HG02623 (cell line): ENCODE data around the gene RFPL1.

Experiments
- ATAC-seq: cut with Tn5 transposase; IDR thresholded peaks from one replicate; pipeline ENCODE4 v1.9.1; 2021; ENCODE audit warnings: moderate library complexity; ENCODE audit not compliant: unreplicated experiment

The RFPL1 gene

DNA sequence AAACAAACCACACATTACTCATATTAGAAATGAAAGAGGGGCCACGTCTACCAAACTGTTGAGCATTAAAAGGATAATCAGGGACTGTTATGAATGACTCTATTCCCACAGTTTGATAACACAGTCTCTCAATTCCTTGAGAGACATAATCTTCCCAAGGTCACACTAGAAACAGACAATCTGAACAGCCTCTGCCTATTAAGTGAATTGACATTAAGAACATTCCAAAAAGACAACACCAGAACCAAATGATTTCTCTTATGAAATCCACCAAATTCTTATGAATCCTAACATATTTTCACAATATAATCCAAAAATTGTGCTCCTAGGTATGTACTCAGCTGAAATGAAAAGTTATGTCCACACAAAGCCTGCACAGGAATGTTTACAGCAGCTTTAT is 4.6 kb downstream of the RFPL1 start:
- no peak for ATAC-seq

DNA sequence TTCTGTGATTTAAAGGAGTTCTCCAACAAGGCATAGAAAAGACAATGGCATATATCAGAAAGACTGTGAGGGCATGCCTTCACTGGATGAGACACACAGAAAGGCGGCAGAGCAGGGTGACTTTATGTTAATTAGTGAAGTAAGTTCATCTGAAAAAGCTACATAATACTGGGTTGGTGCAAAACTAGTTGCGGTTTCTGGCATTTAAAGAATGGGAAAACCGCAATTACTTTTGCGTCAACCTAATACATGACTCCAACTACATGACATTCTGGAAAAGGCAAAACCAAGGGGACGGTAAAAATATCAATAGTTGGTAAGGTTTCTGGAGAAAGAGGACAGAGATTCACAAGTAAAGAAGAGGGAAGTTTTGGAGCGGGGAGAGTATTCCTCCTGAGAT is 5.1 kb downstream of the RFPL1 start:
- ATAC-seq = no peak

DNA sequence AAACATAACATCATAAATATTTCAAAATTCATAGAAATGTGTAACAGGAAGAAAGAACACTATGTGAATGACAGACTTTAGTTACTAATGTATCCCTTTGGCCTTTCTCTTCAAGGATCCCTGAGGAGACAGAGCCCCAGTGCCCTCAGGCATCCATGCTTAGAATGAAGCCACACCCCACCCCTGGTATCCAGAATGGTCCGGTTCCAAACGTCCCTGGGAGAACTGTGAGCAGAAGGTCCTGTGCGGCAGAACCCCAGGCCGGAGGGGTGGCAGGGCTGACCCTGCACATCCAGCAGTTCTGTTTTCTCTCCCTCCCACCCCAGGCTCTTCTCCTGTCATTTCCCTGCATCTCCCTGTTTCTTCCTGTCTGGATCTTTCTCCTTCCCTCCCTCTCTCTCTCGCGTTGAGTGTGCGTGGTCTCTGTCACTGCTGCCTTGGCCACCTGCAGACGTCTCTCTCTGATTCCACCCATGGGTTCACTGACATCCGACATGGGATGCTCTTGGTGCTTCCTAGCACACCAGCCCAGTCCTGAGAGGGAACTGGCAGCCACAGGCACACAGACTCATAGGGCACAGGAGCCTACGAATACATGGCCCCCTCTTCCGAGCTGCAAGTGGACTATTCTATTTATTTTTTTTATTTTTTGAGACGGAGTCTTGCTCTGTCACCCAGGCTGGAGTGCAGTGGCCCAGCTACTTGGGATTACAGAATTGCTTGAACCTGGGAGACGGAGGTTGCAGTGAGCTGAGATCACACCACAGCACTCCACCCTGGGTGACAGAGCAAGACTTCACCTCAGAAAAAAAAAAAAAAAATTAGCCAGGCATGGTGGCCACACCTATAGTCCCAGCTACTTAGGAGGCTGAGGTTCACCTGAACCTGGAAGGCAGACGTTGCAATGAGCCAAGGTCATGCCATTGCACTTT is 5.7 kb downstream of the RFPL1 start:
- no peak for ATAC-seq

- no peak for ATAC-seq
Observed at GRCh38 chr22:29445508-29445907, 7.1 kb downstream of the RFPL1 start.

GRCh38 chr22:29447906-29448305 is 9.5 kb downstream of the RFPL1 start:
- no peak for ATAC-seq

DNA sequence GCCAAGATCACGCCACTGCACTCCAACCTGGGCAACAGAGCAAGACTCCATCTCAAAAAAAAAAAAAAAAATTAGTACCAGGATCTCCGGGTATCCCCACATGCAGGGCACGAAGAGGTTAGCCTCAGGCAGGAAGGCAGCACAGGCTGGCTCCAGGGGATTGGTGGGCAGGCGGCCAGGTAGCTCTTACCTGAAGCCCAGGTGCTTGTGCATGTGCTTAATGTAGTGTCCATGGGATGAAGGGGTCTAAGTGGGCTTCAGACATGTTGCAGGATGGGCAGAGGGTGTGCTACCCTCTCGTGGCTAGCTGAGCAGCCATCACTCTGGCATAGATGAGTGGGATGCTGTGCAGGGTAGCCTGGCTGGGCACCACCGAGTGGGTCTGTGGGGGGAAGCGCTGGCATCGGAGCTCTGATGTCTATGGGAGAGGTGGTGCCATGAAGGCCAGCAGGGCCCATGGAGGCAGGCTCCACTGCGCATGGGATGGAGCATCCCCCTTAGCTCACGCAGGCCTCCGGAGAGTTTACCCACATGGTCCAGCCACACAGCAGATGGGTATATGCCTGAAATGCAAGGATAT is 11.0 kb downstream of the RFPL1 start:
- ATAC-seq = no peak

DNA sequence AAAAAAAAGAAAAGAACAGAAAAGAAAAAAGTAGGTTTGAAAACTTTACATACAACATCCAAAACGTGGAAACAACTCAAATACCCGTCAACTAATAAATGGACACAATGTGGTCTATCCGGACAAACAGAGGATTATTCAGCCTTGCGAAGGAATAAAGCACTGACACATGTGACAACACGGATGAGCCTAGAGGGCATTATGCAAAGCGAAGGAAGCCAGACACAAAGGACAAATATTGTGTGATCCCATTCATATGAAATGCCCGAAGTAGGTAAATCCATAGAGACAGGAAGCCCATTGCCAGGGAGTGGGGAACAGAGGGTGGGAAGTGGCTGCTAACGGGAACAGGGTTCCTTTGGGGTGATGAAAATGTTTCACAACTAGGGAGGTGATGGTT is 11.8 kb downstream of the RFPL1 start:
- ATAC-seq = no peak

DNA sequence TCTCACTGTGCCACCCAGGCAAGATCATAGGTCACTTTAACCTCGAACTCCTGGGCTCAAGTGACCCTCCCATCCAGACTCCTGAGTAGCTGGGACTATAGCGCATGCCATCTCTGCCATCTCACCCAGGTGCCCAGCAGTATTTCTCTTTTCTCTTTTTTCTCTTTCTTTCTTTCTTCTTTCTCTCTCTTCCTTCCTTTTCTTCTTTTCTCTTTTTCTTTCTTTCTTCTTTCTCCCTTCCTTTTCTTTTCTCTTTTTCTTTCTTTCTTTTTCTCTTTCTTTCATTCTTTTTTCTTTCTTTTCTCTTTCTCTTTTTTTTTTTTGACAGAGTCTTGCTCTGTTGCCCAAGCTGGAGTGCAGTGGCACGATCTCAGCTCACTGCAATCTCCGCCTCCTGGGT is 13.5 kb downstream of the RFPL1 start:
- ATAC-seq = no peak

DNA sequence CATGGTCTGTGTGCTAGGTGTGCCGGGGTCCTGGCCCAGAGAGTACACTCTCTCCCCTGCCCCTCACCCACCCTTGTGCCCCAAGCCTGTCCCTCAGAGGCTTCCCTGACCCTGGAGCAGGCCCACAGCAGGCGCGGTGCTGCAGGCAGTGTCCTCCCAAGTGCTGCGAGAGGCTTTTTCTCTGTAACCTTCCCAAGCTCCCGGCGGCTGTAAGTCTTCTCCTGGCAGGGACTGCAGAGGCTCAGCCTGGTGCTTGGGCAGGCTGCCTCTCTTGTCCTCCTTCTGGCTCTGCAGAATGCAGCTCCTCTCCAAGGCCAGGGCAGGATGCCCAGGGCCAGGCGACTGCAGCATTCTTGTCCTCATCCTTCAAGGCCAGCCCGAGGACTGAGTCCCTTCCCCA is 15.9 kb downstream of the RFPL1 start:
- ATAC-seq = no peak

DNA sequence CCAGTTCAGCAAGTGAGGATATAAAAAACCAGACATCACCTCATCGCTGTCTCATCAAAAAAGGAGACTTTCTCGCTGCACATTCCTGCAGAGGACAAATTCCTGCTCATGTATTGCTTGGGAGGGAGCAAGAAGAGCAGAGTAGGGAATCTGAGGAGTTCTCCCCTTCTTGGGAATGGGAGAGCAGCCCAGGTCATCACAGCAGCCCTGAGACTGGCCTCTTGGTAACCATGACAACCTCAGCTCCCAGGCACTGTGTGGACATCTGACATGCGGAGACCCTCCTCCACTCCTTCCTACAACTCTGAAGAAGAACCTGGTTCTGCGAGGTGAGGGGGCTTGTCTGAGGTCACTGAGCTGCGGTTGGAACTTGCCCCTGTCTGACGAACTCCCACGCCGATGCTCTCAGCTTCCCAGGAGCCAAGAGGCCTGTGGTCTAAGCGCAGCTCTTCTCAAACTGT is 17.9 kb downstream of the RFPL1 start:
- no peak for ATAC-seq

- no peak for ATAC-seq
Observed at GRCh38 chr22:29457730-29458129, 19.3 kb downstream of the RFPL1 start.

DNA sequence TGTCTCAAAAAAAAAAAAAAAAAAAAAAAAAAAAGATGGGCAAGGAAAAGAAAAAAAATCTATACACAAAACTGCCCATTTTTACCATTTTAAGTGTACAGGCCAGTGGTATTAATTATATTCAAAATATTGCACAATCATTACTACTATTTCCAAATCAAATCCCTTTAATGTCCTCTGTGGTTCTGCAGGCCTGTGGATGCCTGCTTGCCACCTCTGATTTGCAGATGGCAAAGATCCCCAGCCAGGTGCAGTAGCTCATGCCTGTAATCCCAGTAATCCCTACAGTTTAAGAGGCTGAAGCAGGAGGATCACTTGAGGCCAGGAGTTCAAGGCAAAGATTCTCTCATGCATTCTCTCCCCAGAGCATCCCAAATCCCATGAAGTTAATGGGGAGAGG is 20.2 kb downstream of the RFPL1 start:
- ATAC-seq = no peak

DNA sequence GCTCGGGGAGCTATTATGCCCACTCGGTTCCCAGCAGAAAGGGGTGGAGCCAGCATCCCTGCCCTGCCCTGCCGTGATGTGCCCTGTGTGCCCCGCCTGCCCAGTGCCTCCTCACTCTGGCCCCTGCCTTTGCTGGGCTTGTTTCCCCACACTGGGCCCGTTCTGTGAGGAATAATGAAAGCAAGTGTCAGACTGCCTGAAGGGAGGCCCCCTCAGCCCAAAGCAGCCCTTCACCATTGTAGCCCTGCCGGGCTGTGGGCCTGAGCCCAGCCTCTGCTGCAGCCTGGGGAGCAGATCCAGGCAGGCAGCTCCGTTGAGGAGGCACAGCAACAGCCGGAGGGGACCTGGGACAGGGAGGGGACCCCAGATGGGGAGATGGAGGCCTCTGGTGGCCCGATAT is 21.4 kb downstream of the RFPL1 start:
- no peak for ATAC-seq

GRCh38 chr22:29461263-29461662 is 22.9 kb downstream of the RFPL1 start:
- ATAC-seq = no peak

DNA sequence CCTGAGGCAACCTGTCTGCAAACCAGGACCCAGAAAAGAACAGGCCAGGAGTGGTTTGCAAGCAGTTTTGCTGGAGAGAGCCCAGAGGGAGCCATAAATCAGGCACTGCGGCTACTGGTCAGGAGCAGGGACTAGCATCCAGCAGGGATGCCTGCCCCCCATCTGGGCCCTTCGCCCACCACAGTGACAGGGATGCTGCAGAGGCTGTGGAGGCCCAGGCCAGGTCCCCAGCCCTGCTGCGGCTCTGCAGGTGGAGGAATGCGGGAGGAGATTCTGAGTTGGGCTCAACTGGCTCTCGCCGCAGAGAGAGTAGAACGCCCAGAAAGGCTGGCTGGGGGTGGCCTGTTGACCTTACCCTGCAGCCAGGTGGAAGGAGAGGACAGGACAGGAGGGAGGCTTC is 25.2 kb downstream of the RFPL1 start:
- ATAC-seq = no peak

DNA sequence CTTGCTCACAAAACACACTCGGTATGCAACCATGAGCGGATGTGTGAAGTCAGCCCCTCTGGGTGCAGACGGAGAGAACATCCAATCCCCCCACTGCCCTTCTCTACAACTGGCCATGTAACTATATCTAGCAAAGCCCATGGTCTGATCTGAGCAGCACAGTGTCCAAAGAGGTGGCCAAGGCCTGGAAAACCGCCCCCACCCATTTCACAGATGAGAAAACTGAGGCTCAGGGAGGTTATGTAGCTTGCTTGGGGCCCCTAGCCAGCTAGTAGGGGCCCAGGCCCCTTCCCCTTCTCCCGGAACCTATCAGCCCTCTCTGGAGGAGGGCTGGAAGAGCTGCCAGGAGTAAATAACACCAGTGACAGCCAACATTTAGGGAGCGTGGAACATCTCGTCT is 26.2 kb downstream of the RFPL1 start:
- no peak for ATAC-seq

- no peak for ATAC-seq
Observed at GRCh38 chr22:29469755-29470154, 31.4 kb downstream of the RFPL1 start.

DNA sequence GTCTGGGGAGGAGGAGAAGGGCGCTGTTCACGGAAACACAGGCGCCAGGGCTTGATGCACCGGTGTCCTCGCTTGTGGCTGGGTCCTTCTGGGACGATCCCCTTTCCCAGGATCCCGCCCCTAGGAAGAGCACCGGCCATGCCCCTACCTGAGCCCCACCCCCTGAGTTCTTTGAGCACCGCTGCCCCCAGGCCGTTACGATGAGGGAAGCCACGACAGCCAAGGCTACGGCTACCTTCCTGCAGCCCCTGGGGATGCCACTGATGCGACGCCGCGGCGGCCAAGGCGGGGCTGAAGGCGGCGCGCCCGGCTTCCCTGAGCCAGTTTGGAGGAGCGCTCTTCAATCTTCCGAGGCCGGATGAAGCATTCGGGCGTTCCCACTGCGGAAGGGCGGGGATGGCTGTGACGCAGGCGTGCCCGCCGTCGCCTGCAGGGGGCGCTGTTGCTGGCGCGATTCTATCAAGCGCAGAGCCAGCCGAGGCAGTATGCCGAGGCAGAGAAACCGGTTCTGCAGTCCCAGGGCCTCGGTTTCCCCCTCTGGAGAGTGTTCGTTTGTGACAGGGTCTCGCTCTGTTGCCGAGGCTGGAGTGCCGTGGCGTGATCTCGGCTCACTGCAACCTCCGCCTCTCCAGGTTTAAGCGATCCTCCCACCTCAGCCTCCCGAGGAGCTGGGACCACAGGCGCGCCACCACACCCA is 31.9 kb downstream of the RFPL1 start:
- no peak for ATAC-seq

GRCh38 chr22:29473001-29473400 is 34.6 kb downstream of the RFPL1 start:
- no peak for ATAC-seq

- no peak for ATAC-seq
Observed at GRCh38 chr22:29475550-29475949, 37.2 kb downstream of the RFPL1 start.

GRCh38 chr22:29476116-29476515 is 37.7 kb downstream of the RFPL1 start:
- no peak for ATAC-seq
